Pulmonary artery endothelial cell (primary cell): ENCODE measurements around the gene ENKUR. TPM values are rescaled to one million over a fixed set of nuclear protein-coding genes. Genes with fewer than 3 reads are reported as not detected.

Source experiments
- DNase-seq: peaks from one replicate; pipeline ENCODE4 v3.0.0-alpha.2; 2011; ENCODE audit warnings: low read depth, low spot score
- total RNA-seq: library from RNA; depleted of rRNA; stranded (reverse); fragments of >200 nt; gene quantifications from 2 replicates; pipeline ENCODE4 v1.2.3, GENCODE V29; 2014

The ENKUR gene, protein sequence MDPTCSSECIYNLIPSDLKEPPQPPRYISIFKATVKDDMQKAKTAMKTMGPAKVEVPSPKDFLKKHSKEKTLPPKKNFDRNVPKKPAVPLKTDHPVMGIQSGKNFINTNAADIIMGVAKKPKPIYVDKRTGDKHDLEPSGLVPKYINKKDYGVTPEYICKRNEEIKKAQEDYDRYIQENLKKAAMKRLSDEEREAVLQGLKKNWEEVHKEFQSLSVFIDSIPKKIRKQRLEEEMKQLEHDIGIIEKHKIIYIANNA
- total RNA-seq: 0.07 and 0.13 TPM in 2 replicates

DNA sequence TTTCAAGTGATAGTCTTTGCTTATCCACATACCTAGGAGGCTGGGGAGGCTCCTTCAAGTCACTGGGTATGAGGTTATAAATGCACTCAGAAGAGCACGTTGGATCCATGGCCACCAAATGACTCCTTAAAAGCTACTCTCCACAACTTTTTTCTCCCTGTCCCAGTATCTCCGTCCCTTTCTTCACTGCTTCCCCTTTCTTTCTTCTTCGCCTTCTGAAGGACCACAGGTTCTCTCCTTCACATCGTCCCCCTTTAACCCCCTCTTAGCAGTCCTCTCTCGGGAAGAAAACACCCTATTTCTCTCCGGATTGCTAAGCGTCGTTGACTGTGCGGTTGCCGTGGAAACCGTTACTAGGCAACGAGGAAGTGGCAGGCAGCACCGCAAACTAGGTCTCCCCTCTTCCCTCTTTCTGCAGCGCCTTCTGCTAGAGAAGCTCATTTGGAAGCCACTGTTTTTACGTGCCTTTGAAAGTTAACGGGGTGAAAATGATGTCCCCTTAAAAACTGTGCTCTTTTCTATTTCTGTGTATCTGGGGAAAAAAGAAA, at the start of gene ENKUR:
ENKUR (minus strand) TSS at position 331 of the 548 bp plus-strand sequence; CDS start at position 109, 222 bp downstream.
- DNase-seq: peak; percentile 76

DNA sequence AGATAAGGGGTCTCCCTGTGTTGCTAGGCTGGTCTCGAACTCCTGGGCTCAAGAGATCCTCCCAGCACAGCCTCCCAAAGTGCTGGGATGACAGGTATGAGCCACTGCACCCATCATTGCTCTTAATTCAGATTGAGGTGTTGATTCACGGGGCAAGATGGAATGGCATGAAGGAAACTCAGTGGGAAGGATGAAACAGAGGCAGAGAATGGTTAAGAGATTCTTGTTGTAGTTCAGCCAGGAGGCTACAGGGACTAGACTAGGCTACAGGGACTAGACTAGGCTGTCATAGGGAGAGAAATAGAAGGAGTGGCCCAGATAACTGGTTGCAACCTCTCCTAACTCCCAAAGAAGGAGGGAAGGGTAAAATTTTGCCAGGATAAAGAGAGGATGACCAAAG, 48.4 kb upstream of the ENKUR start:
- DNase-seq: no peak

DNA sequence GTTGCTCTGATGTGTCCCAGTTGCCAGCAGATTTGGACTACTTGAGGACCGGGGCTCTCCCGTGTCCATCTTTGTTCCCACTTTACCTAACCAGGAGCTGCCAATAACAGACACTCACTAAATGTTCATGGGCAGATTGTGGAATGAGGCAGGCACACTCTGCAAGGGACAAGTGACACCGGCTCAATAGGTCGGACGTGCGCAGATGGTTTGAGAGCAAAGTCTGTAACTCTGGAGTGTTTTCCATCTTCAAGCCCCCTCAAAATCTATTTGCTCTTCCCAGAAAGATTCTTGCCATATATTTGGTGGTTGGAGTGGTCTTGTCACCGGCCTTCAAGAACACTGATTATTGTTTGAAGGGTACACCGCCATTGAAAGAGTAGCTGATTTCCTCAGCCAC, 47.7 kb upstream of the ENKUR start:
- no peak for DNase-seq

DNA sequence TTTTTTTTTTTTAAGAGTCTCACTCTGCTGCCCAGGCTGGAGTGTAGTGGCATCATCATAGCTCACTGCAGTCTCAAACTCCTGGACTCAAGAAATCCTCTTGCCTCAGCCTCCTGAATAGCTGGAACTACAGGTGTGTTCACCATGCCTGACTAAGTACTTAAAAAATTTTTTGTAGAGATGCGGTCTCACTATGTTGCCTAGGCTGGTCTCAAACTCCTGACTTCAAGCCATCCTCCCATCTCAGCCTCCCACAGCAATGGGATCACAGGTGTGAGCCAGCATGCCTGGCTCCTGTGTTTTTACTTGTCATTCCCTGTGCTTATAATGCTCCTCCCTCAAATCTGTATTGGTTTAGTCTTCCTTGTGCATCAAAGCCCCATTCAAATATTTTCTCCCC, 47.2 kb upstream of the ENKUR start:
- no peak for DNase-seq

DNA sequence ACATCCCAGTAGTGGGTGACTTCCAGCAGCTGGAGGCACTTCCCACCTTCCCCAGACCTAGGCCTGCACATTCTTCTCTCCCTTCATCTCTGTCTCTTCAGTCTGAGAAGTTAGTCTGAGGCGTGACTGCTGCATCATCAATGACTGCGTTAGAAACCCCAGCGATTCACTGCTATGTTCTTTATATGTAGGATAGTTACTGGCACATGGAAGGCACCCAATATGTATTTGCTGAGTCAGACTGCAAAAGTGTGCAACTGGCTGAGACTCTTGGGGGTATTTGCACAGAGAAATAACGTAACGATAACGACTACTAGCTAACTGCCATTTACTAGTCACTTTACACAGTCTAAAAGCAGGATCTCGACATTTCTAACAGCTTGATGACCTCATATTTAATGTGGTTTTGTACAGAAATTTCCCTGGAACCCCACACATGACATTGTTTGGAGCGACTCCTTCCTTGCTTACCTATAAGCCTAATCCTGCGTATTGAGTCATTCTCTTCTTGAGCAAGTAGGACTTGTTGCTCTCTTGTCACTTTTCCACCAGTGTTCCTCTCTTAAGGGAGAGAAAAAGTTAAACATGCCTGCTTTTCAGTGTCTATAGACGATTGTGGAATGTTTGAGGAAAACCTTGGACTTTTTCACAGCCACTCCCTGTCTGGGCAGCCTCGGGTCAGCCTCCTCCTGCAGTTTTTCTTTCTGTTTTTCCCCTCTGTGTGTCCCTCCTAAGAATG, 45.9 kb upstream of the ENKUR start:
- DNase-seq: no peak

DNA sequence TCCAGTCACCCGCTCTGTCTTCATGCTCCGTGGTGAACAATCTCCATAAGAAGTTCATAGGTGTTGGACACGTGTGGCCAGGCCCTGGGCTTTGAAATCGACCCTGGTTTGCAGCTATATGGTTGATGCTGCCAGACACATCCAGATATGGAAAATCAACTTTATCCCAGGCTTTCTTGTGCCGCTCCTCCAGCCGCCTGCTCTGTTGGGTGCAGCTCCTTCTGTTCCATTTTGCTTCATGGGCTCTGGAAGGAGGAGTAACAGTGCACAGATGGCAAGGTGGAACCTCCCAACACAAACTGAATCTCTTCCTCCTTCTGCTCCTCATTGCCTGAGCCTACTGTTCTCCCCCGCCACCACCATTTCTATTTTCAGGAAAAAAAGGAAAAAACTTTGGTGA, 45.2 kb upstream of the ENKUR start:
- DNase-seq: no peak

DNA sequence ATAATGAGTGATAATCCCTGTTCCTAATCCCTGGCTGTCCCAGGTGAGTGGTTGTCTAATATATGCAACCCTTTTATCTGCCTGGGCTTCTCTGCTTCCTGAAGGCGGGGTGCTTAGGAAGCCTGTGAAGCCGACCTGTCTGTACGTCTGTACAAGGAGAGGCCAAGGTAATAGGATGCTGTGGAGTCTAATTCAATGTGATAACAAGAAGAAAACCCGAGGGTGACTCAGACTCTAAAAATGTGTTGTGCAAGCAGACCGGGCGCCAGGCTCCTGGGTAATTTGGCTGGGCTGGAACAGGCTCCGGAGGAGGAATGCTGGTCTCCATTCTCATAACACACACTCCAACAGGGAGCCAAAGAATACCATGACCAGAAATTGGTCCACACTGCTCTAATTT, 44.0 kb upstream of the ENKUR start:
- peak; percentile 43 for DNase-seq

DNA sequence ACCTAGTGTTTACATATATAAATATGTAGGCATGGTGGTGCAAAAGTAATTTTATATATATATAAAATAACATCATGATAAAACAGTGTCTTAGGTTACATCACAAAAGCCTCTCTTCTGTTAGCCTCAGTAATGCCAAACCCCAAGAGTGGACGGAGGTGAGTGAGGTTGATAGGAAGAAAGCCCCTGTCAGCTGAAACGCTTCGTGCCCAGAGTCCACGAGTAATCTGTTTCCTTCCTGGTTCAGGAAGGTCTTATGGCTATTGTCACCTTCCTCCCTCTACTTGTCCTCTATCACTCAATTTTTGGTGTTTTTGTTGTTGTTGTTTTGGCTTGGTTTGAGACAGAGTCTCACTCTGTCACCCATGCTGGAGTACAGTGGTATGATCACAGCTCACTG, 41.9 kb upstream of the ENKUR start:
- DNase-seq: no peak

DNA sequence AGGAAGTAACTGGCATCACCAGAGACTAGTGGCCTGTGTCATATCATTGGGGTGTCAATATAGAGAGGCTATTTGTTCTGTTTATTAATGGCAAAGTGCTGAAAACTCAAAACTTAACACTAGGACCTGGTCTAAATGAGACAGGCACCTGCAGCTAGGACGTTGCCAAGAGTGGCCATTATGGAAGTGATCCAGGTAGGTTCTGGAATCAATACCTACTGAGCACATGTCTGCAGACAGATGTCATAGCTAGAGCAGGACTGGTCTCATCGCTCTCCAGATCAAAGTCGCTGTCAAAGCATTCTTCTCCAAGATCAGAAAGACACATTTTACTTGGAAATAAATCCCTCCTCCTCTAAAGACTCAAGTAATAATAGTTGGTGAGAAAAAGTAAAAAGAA, 40.8 kb upstream of the ENKUR start:
- no peak for DNase-seq

DNA sequence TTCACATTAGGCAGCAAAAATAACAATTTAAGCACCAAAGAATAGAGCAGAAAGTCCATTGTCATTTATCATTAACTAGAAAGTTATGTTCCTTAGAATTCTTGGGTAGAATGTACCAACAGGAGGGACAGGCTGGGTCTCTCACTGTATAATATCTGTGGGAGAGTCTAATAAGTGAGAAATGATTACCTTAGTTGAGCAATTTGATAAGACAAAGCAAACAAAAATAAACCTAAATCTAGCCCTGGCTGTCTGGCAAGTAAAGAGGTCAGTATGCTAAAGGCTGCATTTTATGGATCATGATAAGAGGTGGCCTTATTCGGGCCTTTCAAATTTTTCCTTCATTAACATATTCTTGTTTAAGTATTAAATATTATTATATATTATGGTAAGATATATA, 36.1 kb upstream of the ENKUR start:
- no peak for DNase-seq

DNA sequence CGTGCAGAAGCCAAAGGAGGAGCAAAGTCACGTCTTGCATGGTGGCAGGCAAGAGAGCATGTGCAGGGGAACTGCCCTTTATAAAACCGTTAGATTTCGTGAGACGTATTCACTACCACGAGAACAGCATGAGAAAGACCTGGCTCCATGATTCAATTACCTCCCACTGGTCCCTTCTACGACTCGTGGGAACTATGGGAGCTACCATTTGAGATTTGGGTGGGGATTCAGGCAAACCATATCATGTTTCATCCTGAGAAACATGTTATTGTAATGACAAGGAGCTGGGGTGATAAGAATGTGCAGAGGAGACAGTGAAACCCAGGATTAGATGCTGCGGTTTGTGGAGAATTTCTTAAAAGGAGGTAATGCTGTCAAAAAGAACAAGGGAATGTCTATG, 34.4 kb upstream of the ENKUR start:
- DNase-seq: no peak

DNA sequence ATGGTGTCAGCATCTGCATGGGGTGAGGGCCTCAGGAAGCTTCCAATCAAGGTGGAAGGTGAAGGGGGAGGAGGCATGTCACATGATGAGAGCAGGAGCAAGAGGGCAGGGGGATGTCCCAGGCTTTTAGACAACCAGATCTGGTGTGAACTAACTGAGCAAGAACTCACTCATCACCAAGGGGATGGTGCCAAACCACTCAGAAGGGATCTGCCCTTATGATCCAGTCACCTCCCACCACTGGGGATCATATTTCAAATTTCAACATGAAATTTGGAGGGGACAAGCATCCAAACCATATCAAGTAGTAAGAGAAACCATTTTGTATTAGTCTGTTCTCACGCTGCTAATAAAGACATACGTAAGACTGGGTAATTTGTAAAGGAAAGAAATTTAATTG, 34.0 kb upstream of the ENKUR start:
- DNase-seq: no peak

DNA sequence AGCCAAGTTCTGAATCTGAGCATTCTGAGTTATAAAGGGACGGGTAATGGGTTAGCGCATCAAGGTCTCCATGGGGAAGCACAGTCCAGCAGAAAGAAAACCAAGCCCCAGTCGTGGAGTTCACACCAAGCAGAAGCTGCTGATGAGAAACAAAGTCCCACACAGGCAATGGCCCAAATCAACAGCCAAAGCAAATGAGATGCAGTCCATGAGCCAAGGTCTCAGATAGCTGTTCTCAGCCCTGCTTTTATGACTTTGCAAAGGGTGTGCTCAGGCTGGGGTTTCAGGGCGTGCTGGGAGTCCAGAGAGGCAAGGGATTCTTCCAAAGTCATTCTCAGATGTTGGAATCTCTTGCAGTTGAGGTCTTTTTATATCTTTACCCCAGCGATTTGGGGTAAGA, 32.5 kb upstream of the ENKUR start:
- no peak for DNase-seq

DNA sequence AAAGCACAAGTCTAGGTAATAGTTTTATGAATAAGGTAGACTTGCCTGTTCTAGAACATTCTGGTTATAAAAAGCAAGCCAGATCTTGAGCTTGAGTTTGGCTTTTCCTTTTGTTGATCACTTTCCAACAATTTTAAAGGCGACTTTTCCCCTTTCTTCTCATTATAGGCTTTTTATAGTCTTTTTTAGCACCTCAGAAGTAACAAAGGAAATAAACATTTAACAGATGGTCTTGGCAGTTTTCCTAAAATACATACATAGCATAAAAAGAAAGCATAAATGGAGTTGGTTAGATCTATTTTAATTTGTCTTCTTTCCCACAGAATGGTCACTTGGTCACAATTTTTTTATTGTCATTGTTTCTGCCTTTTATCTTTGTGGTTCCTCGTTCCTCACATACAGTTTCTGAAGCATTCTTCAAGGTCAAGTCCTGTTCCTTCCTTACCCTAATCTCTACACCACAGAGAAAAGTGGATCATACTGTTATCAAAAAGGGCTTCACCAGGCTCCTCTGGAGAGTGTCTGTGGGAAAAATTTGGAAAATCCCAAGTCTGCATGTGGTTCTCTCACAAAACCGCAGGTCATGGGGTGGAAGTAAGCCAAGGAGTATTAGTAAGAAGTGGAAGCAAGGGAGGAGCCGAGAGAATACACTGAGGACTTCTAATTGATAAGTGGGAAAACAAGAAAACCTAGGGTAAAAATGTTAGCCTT, 31.8 kb upstream of the ENKUR start:
- no peak for DNase-seq

DNA sequence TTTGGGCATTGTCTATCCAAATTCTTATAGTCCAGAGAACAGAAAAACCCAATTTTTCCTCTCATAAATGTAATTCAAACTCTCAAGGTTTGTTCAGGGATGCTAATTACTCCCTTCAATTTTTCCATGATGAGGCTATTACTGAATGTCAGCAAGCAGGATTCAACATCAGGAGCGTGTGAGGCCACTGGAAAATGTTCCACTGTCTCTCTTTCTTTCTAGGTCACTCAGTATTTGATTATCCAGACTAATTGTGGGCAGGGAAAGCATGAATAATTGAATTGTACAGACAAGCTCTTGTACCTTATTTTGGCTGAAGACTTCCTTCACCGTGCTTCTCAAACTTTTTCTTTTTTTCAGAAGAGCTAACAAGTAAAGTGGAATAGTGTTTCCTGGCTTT, 31.1 kb upstream of the ENKUR start:
- DNase-seq: no peak

DNA sequence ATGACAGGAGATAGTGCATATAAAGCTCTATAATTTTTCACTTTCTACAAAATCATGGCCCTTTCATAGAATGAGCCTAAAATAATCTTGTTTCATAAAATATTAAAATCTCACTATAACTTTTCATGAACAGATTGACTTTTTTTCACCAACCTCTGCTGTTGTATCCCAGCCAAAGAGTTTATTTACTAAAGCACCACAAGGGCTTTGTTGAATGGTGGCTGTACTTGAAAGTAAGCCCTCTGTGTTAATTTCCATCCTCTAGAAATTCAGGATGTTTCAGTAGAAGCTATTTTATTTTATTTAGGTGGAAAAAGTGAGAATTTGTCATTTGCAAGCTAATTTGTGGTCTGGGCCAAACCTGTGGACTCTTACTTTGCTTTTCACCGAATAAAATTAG, 30.7 kb upstream of the ENKUR start:
- DNase-seq: no peak

DNA sequence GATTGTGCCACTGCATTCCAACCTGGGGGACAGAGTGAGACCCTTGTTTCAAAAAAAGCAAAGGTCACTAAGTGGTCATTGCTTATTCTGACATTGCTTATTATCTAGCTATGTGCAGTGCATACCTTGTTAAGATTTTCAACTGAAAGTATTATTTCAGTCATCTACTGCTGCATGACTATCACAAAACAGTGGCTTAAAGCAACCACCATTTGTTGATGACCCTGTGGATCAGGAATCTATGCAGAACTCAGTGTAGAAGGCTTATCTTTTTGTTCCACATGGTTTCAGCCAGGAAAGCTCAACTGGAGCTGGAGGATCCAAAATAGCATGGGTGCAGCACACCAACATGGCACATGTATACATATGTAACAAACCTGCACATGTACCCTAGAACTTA, 23.6 kb upstream of the ENKUR start:
- no peak for DNase-seq

DNA sequence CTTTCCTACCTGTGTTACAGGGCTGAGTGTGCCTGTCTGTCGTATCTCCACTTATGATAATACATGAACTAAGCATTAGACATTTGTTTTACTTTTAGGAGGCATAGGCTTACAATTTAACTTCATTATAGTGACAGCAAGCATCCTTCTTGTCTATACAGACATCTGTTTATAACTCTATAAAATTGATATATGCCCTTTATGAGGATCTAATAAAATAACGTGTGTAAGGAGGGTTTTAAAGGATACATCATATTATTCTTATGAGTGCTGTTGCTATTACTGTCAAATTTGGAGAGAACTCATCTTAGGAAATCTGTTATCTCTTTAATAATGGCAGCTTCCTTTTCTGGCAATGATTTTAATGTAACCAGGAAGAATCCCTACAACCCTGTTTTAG, 22.4 kb upstream of the ENKUR start:
- DNase-seq: no peak

DNA sequence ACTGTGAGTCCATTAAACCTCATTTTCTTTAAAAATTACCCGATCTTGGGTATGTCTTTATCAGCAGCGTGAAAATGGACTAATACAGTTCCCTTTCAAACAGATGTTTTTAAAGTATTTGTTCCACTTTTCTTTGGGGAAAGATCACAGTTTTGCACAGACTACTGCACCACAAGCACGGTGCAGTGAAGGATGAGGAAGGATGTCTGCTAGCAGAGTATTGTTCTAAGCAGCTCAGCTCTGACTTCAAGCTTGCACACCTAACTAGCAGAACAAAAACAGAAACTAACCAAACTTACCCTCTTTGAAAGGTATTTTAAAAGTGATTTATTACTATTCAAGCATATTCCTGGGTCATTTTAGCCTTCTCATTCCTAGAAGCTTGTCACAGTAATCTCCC, 20.4 kb upstream of the ENKUR start:
- DNase-seq: no peak

DNA sequence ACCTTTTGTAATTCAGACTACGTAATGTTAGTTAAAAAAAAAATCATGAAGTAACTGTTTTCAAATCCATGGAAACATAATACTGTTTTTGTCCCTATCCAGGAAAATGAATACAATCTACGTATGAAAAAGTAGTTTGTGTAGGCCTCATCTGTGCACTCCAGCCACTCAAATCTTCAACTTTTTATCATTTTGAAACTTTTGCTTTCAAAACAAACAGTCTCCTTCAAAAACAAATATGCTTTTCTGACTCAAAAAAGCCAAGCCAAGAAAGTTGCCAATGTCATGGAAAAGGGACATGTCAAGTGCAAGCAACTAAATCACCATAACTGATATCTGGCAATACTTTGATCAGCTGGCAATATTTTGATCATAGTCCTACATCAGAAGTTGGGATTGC, 13.6 kb upstream of the ENKUR start:
- DNase-seq: no peak

DNA sequence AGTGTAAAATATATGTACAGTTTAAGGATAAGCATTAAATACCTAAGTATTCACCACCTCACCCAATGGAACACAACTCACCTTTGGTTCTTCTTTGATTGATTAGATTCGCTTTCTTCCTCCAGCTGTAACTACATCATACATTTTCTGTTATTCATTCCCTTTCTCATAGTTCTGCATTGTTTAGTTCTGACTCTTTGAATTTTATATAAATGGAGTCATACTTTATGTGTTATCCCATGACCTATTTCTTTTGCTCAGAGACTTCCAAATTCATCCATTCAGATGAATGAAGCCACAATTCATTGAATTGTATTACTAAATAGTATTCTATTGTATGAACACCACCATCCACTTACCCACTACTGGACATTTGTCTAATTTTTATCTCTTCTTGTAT, 12.8 kb upstream of the ENKUR start:
- DNase-seq: no peak

DNA sequence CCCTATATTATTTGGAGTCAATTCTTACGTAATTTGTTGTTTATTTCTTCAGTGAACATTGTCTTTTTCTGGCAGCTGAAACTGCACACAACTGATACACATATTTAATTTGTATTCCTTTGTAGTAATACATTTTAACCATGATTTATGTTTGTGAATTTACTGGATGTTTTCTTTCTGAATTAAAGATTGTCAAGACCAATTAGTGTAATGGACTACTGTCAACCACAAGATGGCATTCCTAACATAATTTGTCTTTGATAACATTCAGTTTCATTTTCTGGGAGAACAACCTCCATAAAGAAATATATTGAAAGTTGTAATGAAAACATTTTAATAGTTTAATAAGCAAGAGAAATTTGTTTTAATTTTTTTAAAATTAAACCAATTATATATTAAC, 10.5 kb upstream of the ENKUR start:
- no peak for DNase-seq
